ENCODE measurements around the gene CAMK1D.

DNA sequence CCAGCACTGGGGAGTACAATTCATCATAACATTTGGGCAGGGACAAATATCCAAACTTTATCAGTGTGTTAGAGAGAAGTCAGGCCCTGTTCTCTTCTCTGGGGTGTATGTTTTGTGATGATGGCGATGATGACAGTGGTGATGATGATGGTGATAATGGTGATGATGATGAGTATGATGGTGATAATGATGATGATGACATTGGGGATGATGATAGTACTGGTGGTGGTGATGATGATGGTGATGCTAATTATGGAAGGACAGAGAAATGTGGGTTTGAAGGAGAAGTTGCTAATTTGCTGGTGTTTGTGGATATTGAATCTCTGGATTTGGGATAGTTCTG is 64.0 kb downstream of the CAMK1D start:
- TF ChIP-seq, protein P1, sequence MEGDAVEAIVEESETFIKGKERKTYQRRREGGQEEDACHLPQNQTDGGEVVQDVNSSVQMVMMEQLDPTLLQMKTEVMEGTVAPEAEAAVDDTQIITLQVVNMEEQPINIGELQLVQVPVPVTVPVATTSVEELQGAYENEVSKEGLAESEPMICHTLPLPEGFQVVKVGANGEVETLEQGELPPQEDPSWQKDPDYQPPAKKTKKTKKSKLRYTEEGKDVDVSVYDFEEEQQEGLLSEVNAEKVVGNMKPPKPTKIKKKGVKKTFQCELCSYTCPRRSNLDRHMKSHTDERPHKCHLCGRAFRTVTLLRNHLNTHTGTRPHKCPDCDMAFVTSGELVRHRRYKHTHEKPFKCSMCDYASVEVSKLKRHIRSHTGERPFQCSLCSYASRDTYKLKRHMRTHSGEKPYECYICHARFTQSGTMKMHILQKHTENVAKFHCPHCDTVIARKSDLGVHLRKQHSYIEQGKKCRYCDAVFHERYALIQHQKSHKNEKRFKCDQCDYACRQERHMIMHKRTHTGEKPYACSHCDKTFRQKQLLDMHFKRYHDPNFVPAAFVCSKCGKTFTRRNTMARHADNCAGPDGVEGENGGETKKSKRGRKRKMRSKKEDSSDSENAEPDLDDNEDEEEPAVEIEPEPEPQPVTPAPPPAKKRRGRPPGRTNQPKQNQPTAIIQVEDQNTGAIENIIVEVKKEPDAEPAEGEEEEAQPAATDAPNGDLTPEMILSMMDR (IDR thresholded peaks at IDR 0.05; ENCODE audit: low read length) = no peak
- TF ChIP-seq EZH2 (IDR thresholded peaks at IDR 0.05; ENCODE audit: borderline replicate concordance, low read length) = no peak
